ENCODE results near the gene DOC2A.

- TF ChIP-seq, protein P1, sequence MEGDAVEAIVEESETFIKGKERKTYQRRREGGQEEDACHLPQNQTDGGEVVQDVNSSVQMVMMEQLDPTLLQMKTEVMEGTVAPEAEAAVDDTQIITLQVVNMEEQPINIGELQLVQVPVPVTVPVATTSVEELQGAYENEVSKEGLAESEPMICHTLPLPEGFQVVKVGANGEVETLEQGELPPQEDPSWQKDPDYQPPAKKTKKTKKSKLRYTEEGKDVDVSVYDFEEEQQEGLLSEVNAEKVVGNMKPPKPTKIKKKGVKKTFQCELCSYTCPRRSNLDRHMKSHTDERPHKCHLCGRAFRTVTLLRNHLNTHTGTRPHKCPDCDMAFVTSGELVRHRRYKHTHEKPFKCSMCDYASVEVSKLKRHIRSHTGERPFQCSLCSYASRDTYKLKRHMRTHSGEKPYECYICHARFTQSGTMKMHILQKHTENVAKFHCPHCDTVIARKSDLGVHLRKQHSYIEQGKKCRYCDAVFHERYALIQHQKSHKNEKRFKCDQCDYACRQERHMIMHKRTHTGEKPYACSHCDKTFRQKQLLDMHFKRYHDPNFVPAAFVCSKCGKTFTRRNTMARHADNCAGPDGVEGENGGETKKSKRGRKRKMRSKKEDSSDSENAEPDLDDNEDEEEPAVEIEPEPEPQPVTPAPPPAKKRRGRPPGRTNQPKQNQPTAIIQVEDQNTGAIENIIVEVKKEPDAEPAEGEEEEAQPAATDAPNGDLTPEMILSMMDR (IDR thresholded peaks at IDR 0.05; ENCODE audit: low read length) = no peak
- no peak for TF ChIP-seq EZH2 (IDR thresholded peaks at IDR 0.05; ENCODE audit: borderline replicate concordance, low read length)
These were observed 7.0 kb downstream of the DOC2A start for GRCh38 chr16:30003670-30004423.
